Caco-2 (cell line): ENCODE measurements around the gene PDCD1. TPM values are rescaled to one million over a fixed set of nuclear protein-coding genes. Genes with fewer than 3 reads are reported as not detected.
"Not testable (repeated sequence)": the region's sequence is repeated elsewhere in the genome, so short reads cannot be mapped to it uniquely, and the experiment has no call there.

Experiments
- BruUV-seq: library from RNA; stranded (reverse); fragments of 400-500 nt; replicated peaks from 2 replicates; lab custom pipeline; 2021; lab: Mats Ljungman, UMichigan
- CTCF ChIA-PET: fragments of 300-600 bp; sonication (Branson Sonifier 250); formaldehyde crosslinking; loops from one replicate; lab custom pipeline; 2022; ENCODE audit warnings: antibody characterized with exemption; lab: Charles Lee
- POLR2A ChIA-PET: fragments of 300-600 bp; sonication (Branson Sonifier 250); formaldehyde crosslinking; loops from one replicate; lab custom pipeline; 2022; ENCODE audit warnings: antibody characterized with exemption; lab: Charles Lee
- DNase-seq, 2 experiments: peaks; one replicate each; pipeline versions ENCODE4 v3.0.0 to v3.0.0-alpha.2; 2020 to 2022
- H3K27me3 ChIP-seq: replicated peaks from 2 replicates; pipeline ENCODE4 v1.6.0; 2011; ENCODE audit warnings: low read length; ENCODE audit not compliant: control insufficient read depth, insufficient read depth
- H3K36me3 ChIP-seq: 2 replicates; pipeline ENCODE4 v1.5.1; 2011; ENCODE audit warnings: low read length; ENCODE audit not compliant: control insufficient read depth, insufficient read depth
- H3K4me1 ChIP-seq: fragments of 250-450 bp; sonication (Bioruptor Pico); 2 replicates; pipeline ENCODE4 v1.5.1; 2020; ENCODE audit warnings: mild to moderate bottlenecking
- H3K4me3 ChIP-seq: 2 replicates; pipeline ENCODE4 v1.5.1; 2011; ENCODE audit warnings: low read depth, mild to moderate bottlenecking, control low read depth, low read length
- H3K9me3 ChIP-seq: fragments of 250-450 bp; sonication (Bioruptor Pico); 2 replicates; pipeline ENCODE4 v1.5.1; 2020; ENCODE audit warnings: mild to moderate bottlenecking, moderate library complexity
- H3K27ac Mint-ChIP-seq: one replicate; pipeline ENCODE4 v1.8.0; 2022; ENCODE audit warnings: mixed read lengths; ENCODE audit not compliant: unreplicated experiment
- H3K27me3 Mint-ChIP-seq: one replicate; pipeline ENCODE4 v1.8.0; 2022; ENCODE audit warnings: mixed read lengths; ENCODE audit not compliant: insufficient read depth, unreplicated experiment
- H3K36me3 Mint-ChIP-seq: one replicate; pipeline ENCODE4 v1.8.0; 2022; ENCODE audit warnings: mild to moderate bottlenecking, mixed read lengths; ENCODE audit not compliant: insufficient read depth, unreplicated experiment
- H3K4me1 Mint-ChIP-seq: one replicate; pipeline ENCODE4 v1.8.0; 2022; ENCODE audit warnings: low read depth, mixed read lengths; ENCODE audit not compliant: unreplicated experiment
- H3K4me3 Mint-ChIP-seq: one replicate; pipeline ENCODE4 v1.8.0; 2022; ENCODE audit warnings: mild to moderate bottlenecking, moderate library complexity, mixed read lengths; ENCODE audit not compliant: unreplicated experiment
- H3K9me3 Mint-ChIP-seq: one replicate; pipeline ENCODE4 v1.8.0; 2022; ENCODE audit warnings: mixed read lengths; ENCODE audit not compliant: unreplicated experiment
- intact Hi-C: fragments of 100-400 bp; cut with micrococcal nuclease; formaldehyde crosslinking; loops from one replicate; pipeline ENCODE4 v1.10.0; 2022; ENCODE audit not compliant: unreplicated experiment
- total RNA-seq: library from RNA; stranded (reverse); gene quantifications from 2 replicates; pipeline ENCODE4 v1.2.3, GENCODE V29; 2022
- TF ChIP-seq, protein P1 (sequence below), 2 experiments: fragments of 200-600 bp in 1 of 2; IDR thresholded peaks; 1 replicate in 1 of 2; 2 replicates in 1 of 2; pipeline versions ENCODE4 v1.5.1 to v1.8.0; 2011 to 2022; ENCODE audit warnings: antibody characterized with exemption in 1 of 2, control low read depth in 1 of 2, inconsistent platforms in 1 of 2, low read depth in 1 of 2, low read length in 1 of 2, mild to moderate bottlenecking in 1 of 2, moderate library complexity in 1 of 2; ENCODE audit not compliant: insufficient read depth in 1 of 2, severe bottlenecking in 1 of 2, unreplicated experiment in 1 of 2

PDCD1 gene
- total RNA-seq, 1 experiment from 2014 or later, result not detected

DNA sequence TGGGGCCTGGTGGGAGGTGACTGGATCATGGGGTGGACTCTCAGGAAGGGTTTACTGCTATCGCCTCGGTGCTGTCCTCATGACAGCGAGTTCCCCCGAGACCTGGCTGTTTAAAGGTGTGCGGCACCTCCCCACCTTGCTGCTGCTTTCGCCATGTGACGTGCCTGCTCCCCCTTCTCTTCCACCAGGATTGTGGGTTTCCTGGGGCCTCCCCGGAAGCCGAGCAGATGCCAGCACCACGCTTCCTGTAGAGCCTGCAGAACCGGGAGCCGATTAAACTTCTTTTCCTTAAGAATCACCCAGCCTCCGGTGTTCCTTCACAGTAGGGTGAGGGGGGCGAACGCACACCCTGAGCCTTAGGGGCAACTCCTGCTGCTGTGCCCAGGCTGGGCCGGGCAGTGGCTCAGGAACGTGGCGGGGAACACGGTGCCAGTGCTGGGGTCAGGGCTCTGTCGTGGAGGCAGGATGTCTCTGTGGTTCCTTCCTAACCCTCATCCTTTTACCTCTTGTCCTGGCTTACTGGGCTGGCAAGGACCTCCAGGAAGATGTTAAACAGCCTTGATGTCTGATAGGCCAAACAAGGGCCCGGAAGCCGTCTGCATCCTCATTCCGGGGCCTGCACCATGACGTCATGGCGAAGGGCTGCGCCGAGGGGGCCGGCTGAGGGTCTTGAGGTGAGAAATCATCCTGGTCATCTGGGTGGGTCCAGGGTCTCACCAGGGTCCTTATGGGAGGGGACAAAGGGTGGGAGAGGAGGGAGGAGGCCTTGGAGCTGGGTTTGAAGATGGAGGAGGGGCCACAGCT lies 37.0 kb downstream of the PDCD1 start:
- H3K4me1 ChIP-seq, result no peaks in the 10 kb centered on the region
- H3K9me3 Mint-ChIP-seq, result peaks cover 21% of the 10 kb centered on the region
- H3K4me1 Mint-ChIP-seq, result no peaks in the 10 kb centered on the region
- peaks cover 24% of the 10 kb centered on the region for H3K36me3 Mint-ChIP-seq
- no peak overlapping the region for H3K4me3 ChIP-seq
- H3K9me3 ChIP-seq, result no peaks in the 10 kb centered on the region
- no peaks in the 10 kb centered on the region for H3K27me3 ChIP-seq
- BruUV-seq, result no TSS peak
- ChIA-PET CTCF (no interaction called here), POLR2A (no interaction called here)
- intact Hi-C loops, result no loop called here
- H3K27ac Mint-ChIP-seq, result no peak overlapping the region
- no peak overlapping the region for H3K4me3 Mint-ChIP-seq
- DNase-seq, result no peak
- no peaks in the 10 kb centered on the region for H3K36me3 ChIP-seq
- TF ChIP-seq, protein P1, sequence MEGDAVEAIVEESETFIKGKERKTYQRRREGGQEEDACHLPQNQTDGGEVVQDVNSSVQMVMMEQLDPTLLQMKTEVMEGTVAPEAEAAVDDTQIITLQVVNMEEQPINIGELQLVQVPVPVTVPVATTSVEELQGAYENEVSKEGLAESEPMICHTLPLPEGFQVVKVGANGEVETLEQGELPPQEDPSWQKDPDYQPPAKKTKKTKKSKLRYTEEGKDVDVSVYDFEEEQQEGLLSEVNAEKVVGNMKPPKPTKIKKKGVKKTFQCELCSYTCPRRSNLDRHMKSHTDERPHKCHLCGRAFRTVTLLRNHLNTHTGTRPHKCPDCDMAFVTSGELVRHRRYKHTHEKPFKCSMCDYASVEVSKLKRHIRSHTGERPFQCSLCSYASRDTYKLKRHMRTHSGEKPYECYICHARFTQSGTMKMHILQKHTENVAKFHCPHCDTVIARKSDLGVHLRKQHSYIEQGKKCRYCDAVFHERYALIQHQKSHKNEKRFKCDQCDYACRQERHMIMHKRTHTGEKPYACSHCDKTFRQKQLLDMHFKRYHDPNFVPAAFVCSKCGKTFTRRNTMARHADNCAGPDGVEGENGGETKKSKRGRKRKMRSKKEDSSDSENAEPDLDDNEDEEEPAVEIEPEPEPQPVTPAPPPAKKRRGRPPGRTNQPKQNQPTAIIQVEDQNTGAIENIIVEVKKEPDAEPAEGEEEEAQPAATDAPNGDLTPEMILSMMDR (IDR thresholded peaks at IDR 0.05; ENCODE audit: insufficient read depth in 1 of 2, low read depth in 1 of 2, low read length in 1 of 2, severe bottlenecking in 1 of 2, unreplicated experiment in 1 of 2), result no peak
- peaks cover 4% of the 10 kb centered on the region for H3K27me3 Mint-ChIP-seq

DNA sequence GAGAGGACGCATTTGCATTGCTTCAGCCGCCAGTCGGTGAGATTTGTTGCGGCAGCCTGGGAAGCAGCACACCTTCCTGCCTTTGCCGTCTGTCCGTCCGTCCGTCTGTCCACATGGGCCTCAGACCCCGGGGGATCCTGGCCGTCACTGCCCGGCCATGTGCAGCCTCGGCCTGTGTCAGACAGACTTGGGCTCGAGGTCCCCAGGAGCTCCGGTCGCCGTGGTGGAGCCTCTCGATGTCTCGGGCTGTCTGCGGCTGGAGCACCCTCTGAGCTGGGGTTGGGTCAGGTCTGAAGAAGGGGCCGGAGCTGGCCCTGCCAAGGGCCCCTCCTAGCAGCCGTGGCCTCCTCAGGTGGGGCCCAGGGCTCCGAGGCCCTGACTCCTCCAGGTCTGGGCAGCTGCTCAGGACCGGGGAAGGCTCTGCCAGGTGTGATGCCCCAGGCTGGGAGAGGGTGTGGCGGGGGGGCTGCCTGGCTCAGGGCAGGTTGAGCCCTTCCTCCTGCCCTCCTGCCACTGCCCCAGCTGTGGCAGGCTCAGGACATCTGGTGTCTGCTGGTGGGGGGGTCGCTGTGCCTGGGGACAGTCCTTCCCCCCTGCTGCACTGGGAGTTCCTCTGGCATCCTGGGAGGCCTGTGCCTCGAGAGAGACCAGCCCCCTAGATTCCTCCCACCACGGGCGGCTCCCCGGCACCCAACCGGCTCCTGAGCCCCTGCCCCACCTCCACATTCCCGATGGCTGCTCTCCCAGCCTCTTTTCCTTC lies 37.9 kb downstream of the PDCD1 start:
- H3K36me3 ChIP-seq, result no peaks in the 10 kb centered on the region
- no peak for DNase-seq
- TF ChIP-seq, protein P1 (IDR thresholded peaks at IDR 0.05; ENCODE audit: insufficient read depth in 1 of 2, low read depth in 1 of 2, low read length in 1 of 2, severe bottlenecking in 1 of 2, unreplicated experiment in 1 of 2), result no peak
- H3K9me3 Mint-ChIP-seq, result peaks cover 21% of the 10 kb centered on the region
- no peaks in the 10 kb centered on the region for H3K4me1 ChIP-seq
- no peaks in the 10 kb centered on the region for H3K27me3 ChIP-seq
- intact Hi-C loops, result no loop called here
- no peak overlapping the region for H3K4me3 ChIP-seq
- H3K36me3 Mint-ChIP-seq, result peaks cover 24% of the 10 kb centered on the region
- H3K9me3 ChIP-seq, result no peaks in the 10 kb centered on the region
- ChIA-PET CTCF (no interaction called here), POLR2A (no interaction called here)
- no peak overlapping the region for H3K4me3 Mint-ChIP-seq
- peaks cover 4% of the 10 kb centered on the region for H3K27me3 Mint-ChIP-seq
- no peak overlapping the region for H3K27ac Mint-ChIP-seq
- no TSS peak for BruUV-seq
- H3K4me1 Mint-ChIP-seq, result no peaks in the 10 kb centered on the region

DNA sequence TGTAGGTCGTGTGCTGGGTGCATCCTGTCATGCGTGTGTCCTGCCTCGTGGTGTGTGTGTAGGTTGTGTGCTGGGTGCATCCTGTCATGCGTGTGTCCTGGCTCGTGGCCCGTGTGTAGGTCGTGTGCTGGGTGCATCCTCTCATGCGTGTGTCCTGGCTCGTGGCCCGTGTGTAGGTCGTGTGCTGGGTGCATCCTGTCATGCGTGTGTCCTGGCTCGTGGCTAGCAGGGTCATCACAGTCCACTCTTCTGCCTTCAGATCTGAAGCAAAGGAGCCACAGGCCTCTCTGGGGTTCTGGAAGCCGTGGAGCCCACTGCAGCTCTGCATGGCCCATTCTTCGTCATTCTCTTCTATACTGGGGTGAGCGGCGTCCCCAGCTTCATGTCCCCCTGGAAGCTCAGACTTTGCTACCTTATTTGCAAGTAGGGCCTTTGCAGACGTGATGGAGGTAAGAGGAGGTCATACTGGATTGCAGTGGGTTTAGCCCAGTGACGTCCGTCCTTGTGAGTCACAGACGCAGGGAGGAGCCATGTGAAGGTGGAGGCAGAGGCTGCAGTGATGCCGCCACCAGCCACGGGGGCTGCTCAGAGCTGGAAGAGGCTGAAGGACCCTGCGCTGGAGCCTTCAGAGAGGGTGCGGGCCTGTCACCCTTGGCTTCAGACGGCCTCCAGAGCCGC lies 38.6 kb downstream of the PDCD1 start:
- H3K36me3 ChIP-seq, H3K4me1 Mint-ChIP-seq, H3K27ac Mint-ChIP-seq, POLR2A ChIA-PET, CTCF ChIA-PET, DNase-seq, intact Hi-C loops, H3K4me1 ChIP-seq, BruUV-seq, H3K4me3 ChIP-seq, H3K9me3 ChIP-seq, H3K27me3 ChIP-seq, H3K4me3 Mint-ChIP-seq, H3K27me3 Mint-ChIP-seq: not testable (repeated sequence)
- Mint-ChIP-seq H3K36me3 (peaks cover 28% of the 10 kb centered on the region), H3K9me3 (peaks cover 21% of the 10 kb centered on the region)
